Gastrocnemius medialis (tissue), 4 donors: ENCODE results near the gene GLB1L. TPM values are rescaled to one million over a fixed set of nuclear protein-coding genes. Genes with fewer than 3 reads are reported as not detected.

Source experiments
- ATAC-seq, 2 donors: fragments of 150-250 bp; one replicate each; pipeline ENCODE4 v1.9.1; 2016
- DNase-seq, 2 donors: peaks; one replicate each; pipeline ENCODE4 v3.0.0-alpha.2; 2019
- H3K27ac ChIP-seq, 4 donors: fragments of 200-600 bp; sonication (generic); 1 replicate in 1 of 4; 2 replicates in 3 of 4; pipeline ENCODE4 v1.5.1; 2016 to 2018; ENCODE audit warnings: mild to moderate bottlenecking in 2 of 4, moderate library complexity in 1 of 4
- H3K27me3 ChIP-seq, 3 donors: fragments of 200-600 bp; sonication (generic) in 2 of 3; 1 replicate in 1 of 3; 2 replicates in 2 of 3; pipeline versions ENCODE4 v1.5.1 to v1.6.0; 2016 to 2019; ENCODE audit warnings: mild to moderate bottlenecking in 1 of 3, moderate library complexity in 1 of 3
- H3K36me3 ChIP-seq, 2 donors: fragments of 200-600 bp; sonication (generic) in 1 of 2; one replicate each; pipeline ENCODE4 v1.5.1; 2017 to 2018
- H3K4me1 ChIP-seq, 2 donors: fragments of 200-600 bp; sonication (generic) in 1 of 2; one replicate each; pipeline ENCODE4 v1.5.1; 2016 to 2017; ENCODE audit warnings: mild to moderate bottlenecking in 2 of 2
- H3K4me3 ChIP-seq, 4 donors: fragments of 200-600 bp; sonication (generic) in 3 of 4; 1 replicate in 1 of 4; 2 replicates in 3 of 4; pipeline ENCODE4 v1.5.1; 2016 to 2019; ENCODE audit warnings: mild to moderate bottlenecking in 2 of 4
- H3K9me3 ChIP-seq, 3 donors: fragments of 200-600 bp; sonication (generic) in 2 of 3; 1 replicate in 1 of 3; 2 replicates in 2 of 3; pipeline ENCODE4 v1.5.1; 2016 to 2019
- POLR2A ChIP-seq, 2 donors: fragments of 450-650 bp; IDR thresholded peaks; one replicate each; pipeline ENCODE4 v1.6.1; 2017; ENCODE audit warnings: antibody characterized with exemption in 2 of 2, mild to moderate bottlenecking in 2 of 2, moderate library complexity in 2 of 2
- in situ Hi-C, 4 donors: fragments of 200-750 bp; cut with MboI; loops; one replicate each; pipeline versions ENCODE4 v1.15.0 to v1.8.0; 2017; ENCODE audit warnings: low sequenced_read_pairs in 4 of 4
- intact Hi-C: fragments of 100-400 bp; cut with DNase I; formaldehyde crosslinking; loops from one replicate; pipeline ENCODE4 v1.15.1; 2023; ENCODE audit warnings: low total_unique reads
- total RNA-seq, 4 donors: library from RNA; depleted of rRNA; stranded (reverse); fragments of >200 nt; gene quantifications; one replicate each; pipeline versions ENCODE4 v1.1.0 to v1.2.3, GENCODE V29; 2016
- TF ChIP-seq, protein P1 (sequence below), 5 experiments: fragments of 450-650 bp in 3 of 5; fragments of 200-600 bp in 2 of 5; sonication (generic) in 2 of 5; IDR thresholded peaks in 4 of 5; conservative IDR thresholded peaks in 1 of 5; 1 replicate in 4 of 5; 2 replicates in 1 of 5; pipeline ENCODE4 v1.5.1; 2016 to 2019; ENCODE audit warnings: antibody characterized with exemption in 5 of 5, mild to moderate bottlenecking in 3 of 5, moderate library complexity in 3 of 5

Gene GLB1L
- total RNA-seq, 4 donors from 2014 or later, result 1.0 to 3.6 (median 1.3) TPM

DNA sequence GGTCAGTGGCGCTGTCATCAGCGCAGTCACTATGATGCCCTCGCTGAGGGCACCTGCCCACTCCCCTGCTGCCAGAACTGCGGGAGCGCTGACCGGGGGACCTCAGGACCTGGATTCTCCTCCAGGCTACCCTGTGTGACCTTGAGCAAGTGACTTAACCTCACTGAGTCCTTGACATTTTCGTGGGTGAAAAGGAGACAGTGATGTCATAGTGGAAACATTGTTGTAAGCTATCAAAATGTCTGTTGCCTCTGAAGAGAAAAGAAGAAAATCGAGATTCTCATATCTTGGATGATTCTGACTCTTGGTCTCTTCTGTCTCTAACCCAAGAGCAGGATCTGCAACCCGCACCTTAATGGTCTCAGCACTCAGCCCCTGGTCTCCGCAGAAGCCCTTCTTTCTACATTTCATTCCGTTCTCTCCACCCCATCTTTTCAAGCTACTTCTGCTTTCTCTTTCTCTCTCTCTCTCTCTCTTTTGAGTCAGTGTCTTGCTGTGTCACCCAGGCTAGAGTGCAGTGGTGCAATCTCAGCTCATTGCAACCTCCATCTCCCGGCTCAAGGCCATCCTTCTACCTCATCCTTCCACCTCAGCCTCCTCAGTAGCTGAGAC is 9.5 kb upstream of the GLB1L start:
- H3K27me3 ChIP-seq, result no peaks in the 10 kb centered on the region
- in situ Hi-C loops, result no loop called here
- no peaks in the 10 kb centered on the region for H3K9me3 ChIP-seq
- intact Hi-C loops, result loop anchor here (2.0 to 5.0 kb wide), 2 partner anchors 40 to 257 kb away; no protein-coding TSS in a partner anchor
- H3K27ac ChIP-seq, result peak overlapping the region; percentile 91 to 99 (median 96)
- DNase-seq, result no peak
- H3K36me3 ChIP-seq, result peaks cover 0 to 19% of the 10 kb centered on the region in 2 donors
- H3K4me3 ChIP-seq, result peak overlapping the region; percentile 68 to 88 (median 76)
- ATAC-seq, result no peak
- TF ChIP-seq POLR2A (IDR thresholded peaks at IDR 0.05), result peak in 1 of 2 donors; percentile 58
- TF ChIP-seq, protein P1, sequence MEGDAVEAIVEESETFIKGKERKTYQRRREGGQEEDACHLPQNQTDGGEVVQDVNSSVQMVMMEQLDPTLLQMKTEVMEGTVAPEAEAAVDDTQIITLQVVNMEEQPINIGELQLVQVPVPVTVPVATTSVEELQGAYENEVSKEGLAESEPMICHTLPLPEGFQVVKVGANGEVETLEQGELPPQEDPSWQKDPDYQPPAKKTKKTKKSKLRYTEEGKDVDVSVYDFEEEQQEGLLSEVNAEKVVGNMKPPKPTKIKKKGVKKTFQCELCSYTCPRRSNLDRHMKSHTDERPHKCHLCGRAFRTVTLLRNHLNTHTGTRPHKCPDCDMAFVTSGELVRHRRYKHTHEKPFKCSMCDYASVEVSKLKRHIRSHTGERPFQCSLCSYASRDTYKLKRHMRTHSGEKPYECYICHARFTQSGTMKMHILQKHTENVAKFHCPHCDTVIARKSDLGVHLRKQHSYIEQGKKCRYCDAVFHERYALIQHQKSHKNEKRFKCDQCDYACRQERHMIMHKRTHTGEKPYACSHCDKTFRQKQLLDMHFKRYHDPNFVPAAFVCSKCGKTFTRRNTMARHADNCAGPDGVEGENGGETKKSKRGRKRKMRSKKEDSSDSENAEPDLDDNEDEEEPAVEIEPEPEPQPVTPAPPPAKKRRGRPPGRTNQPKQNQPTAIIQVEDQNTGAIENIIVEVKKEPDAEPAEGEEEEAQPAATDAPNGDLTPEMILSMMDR (IDR thresholded peaks at IDR 0.05 in 4 of 5, conservative IDR thresholded peaks at IDR 0.05 in 1 of 5), result no peak
- H3K4me1 ChIP-seq, result peaks cover 29 to 46% of the 10 kb centered on the region in 2 donors

DNA sequence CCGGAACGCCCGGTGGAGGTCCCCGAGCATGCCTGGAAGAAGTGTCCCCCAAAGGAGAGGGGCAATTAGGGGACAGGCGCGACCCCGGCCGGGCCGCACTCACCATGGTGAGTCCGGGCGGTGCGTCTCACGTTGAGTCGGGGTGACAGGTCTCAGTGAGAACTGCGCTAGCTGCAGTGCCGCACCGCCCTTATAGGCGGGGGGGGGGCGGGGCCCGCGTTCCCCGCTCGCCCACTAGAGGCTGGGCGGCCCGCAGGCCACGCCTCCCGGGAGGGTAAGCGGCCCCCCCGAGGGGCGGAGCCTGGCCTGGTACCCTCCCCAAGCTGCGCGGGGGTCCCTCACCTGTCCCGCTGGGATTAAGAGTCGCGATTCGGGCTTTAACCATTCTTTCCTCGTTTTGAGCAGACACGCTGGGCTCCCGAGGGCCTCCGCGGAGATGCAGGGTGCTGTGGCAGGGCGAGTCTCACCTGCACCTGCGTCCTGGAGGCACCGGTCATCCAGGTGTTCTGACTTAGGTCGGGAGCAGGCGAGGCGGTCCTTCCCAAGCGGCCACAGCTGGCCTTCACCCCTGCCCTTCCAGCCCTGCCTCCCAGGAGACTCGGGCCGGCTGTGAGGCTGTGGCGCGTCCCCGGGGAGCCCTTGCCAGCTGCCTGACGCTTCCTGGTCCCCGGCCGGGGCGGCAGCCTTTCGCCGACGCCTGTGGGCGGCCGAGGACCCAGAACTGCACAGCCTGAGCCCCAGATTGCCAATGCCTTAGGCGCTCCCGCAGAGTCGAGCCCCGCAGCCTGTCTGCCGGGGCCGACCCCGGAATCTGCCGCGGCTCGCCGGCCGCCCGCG is 8.7 kb upstream of the GLB1L start, which contains the start of gene TUBA4A:
Gene TUBA4A, minus strand, starts transcription at position 166 of the 837 bp plus-strand sequence. Its CDS starts 60 bp downstream, at position 106.
- ATAC-seq, result peak; percentile 69 to 72
- Histone ChIP-seq H3K4me3 (peak within 1 kb of the TSS; percentile 68 to 88 (median 76)), H3K27ac (peak within 1 kb of the TSS; percentile 91 to 99 (median 96)), H3K4me1 (peaks cover 36 to 53% of the 10 kb centered on the region in 2 donors), H3K9me3 (no peaks in the 10 kb centered on the region), H3K36me3 (peaks cover 0 to 26% of the 10 kb centered on the region in 2 donors), H3K27me3 (no peaks in the 10 kb centered on the region)
- in situ Hi-C loops, result no loop called here
- TF ChIP-seq, protein P1 (IDR thresholded peaks at IDR 0.05 in 4 of 5, conservative IDR thresholded peaks at IDR 0.05 in 1 of 5), result peak in 3 of 5 experiments; percentile 23 to 34 (median 30)
- TF ChIP-seq POLR2A (IDR thresholded peaks at IDR 0.05), result peak; percentile 98
- peak; percentile 76 to 88 for DNase-seq
- intact Hi-C loops, result loop anchor here (1.0 to 5.0 kb wide), 7 partner anchors 20 to 257 kb away; partner anchors contain the start of genes ANKZF1, ATG9A, CNPPD1 and DNAJB2

DNA sequence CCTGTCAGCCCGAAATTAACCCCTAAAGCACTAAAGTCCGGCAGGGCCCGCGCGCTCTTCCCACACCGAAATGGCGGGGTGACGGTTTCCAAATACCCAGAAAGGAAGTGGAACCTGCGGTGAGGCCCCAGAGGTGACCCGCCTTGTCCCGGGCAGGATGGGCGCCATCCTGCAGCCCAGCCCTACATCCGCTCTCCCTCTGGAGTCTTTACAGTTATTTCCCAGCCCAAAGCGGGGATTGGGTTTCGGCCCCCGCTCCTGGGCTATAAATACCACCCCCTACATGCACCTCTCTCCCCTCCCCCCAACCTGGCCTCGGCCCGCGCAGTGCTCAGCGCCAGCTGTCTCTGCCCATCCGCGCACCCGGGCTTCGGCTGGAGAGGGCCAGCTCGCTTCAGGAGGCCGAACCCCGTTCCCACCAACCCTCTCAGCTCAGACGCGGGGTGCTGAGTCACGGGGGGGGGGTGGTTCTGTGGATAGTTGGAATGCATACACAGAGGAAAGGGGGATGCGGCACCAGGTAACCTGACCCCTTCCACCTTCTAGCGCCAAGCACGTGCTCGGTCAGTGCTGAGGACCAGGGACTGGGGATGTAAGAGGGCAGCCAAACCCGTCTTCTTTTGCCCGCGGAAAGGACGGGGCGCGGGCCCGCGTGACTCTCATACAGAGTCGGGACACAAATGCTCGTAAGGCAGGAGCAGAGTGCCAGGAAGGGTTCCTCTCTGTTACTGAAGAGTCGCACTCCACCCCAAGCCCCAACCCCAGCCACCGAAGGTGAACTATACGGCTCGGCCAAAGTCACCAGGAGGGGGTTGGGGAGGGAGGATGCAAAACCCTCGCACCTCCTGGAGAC is 7.9 kb upstream of the GLB1L start, which contains the start of gene TUBA4B:
Gene TUBA4B, plus strand, starts transcription at position 344 of the 853 bp plus-strand sequence. Its CDS starts 165 bp downstream, at position 509.
- in situ Hi-C loops (no loop called here), intact Hi-C loops (loop anchor here (1.0 to 5.0 kb wide), 6 partner anchors 21 to 256 kb away; partner anchors contain the start of genes ANKZF1, ATG9A, CNPPD1 and DNAJB2)
- Histone ChIP-seq H3K36me3 (peaks cover 0 to 33% of the 10 kb centered on the region in 2 donors), H3K9me3 (no peaks in the 10 kb centered on the region), H3K4me3 (peak within 1 kb of the TSS; percentile 68 to 88 (median 76)), H3K27ac (peak within 1 kb of the TSS; percentile 91 to 99 (median 96)), H3K4me1 (peaks cover 41 to 62% of the 10 kb centered on the region in 2 donors), H3K27me3 (no peaks in the 10 kb centered on the region)
- peak in 1 of 2 donors; percentile 44 for TF ChIP-seq POLR2A (IDR thresholded peaks at IDR 0.05)
- TF ChIP-seq, protein P1 (IDR thresholded peaks at IDR 0.05 in 4 of 5, conservative IDR thresholded peaks at IDR 0.05 in 1 of 5), result no peak
- peak; percentile 71 to 91 for DNase-seq
- ATAC-seq, result peak; percentile 71 to 74

DNA sequence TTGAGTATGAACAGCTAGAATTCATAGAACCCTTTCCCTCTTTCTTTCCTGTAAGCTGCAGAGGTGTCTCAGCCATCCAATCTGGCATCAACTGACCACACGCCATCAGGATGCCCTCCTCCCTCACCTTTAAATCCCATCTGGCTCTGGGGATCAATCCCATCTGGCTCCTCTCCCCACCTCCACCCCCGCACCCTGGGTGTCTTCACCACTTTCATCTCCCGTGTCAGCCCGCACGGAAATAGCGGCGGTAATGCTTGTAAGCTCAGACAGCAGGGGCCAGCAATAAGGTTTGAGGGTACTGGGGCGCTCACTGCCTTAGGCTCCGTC is 7.3 kb upstream of the GLB1L start:
- TF ChIP-seq, protein P1 (IDR thresholded peaks at IDR 0.05 in 4 of 5, conservative IDR thresholded peaks at IDR 0.05 in 1 of 5), result no peak
- no peak for TF ChIP-seq POLR2A (IDR thresholded peaks at IDR 0.05)
- Histone ChIP-seq H3K4me1 (peaks cover 46 to 68% of the 10 kb centered on the region in 2 donors), H3K36me3 (peaks cover 0 to 33% of the 10 kb centered on the region in 2 donors), H3K9me3 (no peaks in the 10 kb centered on the region), H3K27ac (peak overlapping the region; percentile 91 to 99 (median 96)), H3K4me3 (peak overlapping the region; percentile 68 to 88 (median 76)), H3K27me3 (no peaks in the 10 kb centered on the region)
- ATAC-seq, result peak in 1 of 2 donors; percentile 1
- no peak for DNase-seq
- intact Hi-C loops, result loop anchor here (2.0 to 5.0 kb wide), 2 partner anchors 76 to 255 kb away; partner anchors contain the start of gene CNPPD1
- in situ Hi-C loops, result no loop called here
